GM12875 (cell line): Measurements from ENCODE around the gene EPHA7.

Experiments used
- H3K4me3 ChIP-seq: one replicate; pipeline ENCODE4 v1.5.1; 2011; ENCODE audit warnings: low read depth, low read length, control low read depth
- CTCF ChIP-seq: IDR thresholded peaks from 2 replicates; pipeline ENCODE4 v1.5.1; 2011; ENCODE audit warnings: low read depth, mild to moderate bottlenecking, control low read depth, inconsistent platforms, low read length, moderate library complexity, borderline replicate concordance; ENCODE audit not compliant: insufficient read depth

The EPHA7 gene

GRCh38 chr6:93393554-93394074, 25.7 kb downstream of the EPHA7 start:
- no peak overlapping the region for H3K4me3 ChIP-seq
- TF ChIP-seq CTCF: no peak

- no peak for TF ChIP-seq CTCF
Measured at GRCh38 chr6:93392797-93393196, 26.6 kb downstream of the EPHA7 start.

GRCh38 chr6:93391965-93392364, 27.4 kb downstream of the EPHA7 start:
- no peak overlapping the region for H3K4me3 ChIP-seq
- no peak for TF ChIP-seq CTCF

More at GRCh38 chr6:93392797-93393196, 26.6 kb downstream of the EPHA7 start:
- H3K4me3 ChIP-seq: no peak overlapping the region

GRCh38 chr6:93389192-93389591, 30.2 kb downstream of the EPHA7 start:
- no peak for TF ChIP-seq CTCF

GRCh38 chr6:93388070-93388469, 31.3 kb downstream of the EPHA7 start:
- no peak for TF ChIP-seq CTCF
- H3K4me3 ChIP-seq: no peak overlapping the region

More at GRCh38 chr6:93389192-93389591, 30.2 kb downstream of the EPHA7 start:
- no peak overlapping the region for H3K4me3 ChIP-seq

GRCh38 chr6:93376026-93376540, 43.3 kb downstream of the EPHA7 start:
- no peak for TF ChIP-seq CTCF
- no peak overlapping the region for H3K4me3 ChIP-seq

- H3K4me3 ChIP-seq: no peak overlapping the region
- no peak for TF ChIP-seq CTCF
Measured at GRCh38 chr6:93373445-93373844, 45.9 kb downstream of the EPHA7 start.
